Astrocyte of the spinal cord (primary cell): ENCODE results near the gene NOL4L.

Source experiments
- DNase-seq: peaks from one replicate; pipeline ENCODE4 v3.0.0; 2011; ENCODE audit warnings: low read depth, low spot score
- H3K4me3 ChIP-seq: 2 replicates; pipeline ENCODE4 v1.5.1; 2011; ENCODE audit warnings: low read depth, mild to moderate bottlenecking, low read length, moderate library complexity
- in situ Hi-C: cut with HindIII; loops from 2 replicates; pipeline ENCODE4 v1.10.0; 2017; ENCODE audit warnings: low sequenced_read_pairs
- TF ChIP-seq, protein P1 (sequence below): IDR thresholded peaks from 2 replicates; pipeline ENCODE4 v1.5.1; 2012; ENCODE audit warnings: low read depth, mild to moderate bottlenecking, low read length, inconsistent platforms

The NOL4L gene

DNA sequence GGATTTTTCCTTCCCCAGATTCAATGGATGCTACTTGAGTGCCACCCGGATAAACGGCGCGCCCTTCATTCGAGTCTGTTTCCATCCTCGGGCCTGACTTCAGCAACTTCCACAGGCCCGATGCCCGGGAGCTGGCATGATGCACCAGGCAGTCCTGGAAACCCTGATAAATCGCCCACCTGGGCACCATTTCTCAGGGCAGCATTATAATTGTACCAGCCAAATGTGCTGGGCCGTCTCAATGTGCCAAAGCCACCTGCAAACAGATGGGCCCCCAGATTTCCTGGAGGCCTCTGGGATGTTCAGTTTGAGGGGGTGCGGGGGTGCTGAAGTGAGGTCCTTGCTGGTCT, 65.8 kb downstream of the NOL4L start:
- TF ChIP-seq, protein P1, sequence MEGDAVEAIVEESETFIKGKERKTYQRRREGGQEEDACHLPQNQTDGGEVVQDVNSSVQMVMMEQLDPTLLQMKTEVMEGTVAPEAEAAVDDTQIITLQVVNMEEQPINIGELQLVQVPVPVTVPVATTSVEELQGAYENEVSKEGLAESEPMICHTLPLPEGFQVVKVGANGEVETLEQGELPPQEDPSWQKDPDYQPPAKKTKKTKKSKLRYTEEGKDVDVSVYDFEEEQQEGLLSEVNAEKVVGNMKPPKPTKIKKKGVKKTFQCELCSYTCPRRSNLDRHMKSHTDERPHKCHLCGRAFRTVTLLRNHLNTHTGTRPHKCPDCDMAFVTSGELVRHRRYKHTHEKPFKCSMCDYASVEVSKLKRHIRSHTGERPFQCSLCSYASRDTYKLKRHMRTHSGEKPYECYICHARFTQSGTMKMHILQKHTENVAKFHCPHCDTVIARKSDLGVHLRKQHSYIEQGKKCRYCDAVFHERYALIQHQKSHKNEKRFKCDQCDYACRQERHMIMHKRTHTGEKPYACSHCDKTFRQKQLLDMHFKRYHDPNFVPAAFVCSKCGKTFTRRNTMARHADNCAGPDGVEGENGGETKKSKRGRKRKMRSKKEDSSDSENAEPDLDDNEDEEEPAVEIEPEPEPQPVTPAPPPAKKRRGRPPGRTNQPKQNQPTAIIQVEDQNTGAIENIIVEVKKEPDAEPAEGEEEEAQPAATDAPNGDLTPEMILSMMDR = no peak
- DNase-seq = no peak
- H3K4me3 ChIP-seq = no peak overlapping the region
- in situ Hi-C loops = no loop called here

DNA sequence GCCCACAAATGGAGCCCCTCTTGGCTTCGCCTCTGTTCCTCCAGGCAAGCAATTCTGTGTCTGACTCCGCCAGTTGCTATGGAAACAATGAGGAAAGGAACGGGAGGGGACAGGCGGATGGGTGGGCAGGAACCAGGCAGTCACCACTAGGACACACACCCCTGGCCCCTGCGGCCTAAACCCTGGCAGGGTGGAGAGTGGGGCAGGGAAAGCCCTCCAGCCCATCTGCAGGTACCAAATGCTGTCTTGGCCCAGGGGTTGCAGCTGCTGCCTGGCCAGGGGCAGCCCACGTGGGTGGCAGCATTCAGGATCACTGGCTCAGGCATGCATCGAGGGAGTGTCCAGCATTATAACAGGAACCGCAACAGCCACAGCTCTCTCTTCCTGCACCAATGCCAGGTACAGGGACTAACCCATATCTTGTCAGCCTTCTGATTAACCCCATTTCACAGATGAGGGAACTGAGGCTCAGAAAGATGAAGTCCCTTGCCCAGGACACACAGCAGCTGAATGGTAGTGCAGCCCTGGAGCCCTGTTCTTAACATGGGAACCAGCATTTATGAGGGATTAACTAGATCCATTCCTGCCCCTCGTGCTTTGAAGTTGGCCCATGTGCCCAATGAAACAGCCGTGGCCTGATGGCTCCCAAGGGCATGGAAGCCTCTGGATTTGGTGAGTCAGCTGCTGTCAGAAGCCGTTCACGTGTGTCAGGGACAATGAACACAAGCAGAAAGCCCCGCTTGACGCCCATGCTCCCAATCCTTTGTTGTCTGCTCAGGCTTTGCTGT, 66.3 kb downstream of the NOL4L start:
- H3K4me3 ChIP-seq = no peak overlapping the region
- TF ChIP-seq, protein P1 = no peak
- in situ Hi-C loops = no loop called here
- DNase-seq = no peak

DNA sequence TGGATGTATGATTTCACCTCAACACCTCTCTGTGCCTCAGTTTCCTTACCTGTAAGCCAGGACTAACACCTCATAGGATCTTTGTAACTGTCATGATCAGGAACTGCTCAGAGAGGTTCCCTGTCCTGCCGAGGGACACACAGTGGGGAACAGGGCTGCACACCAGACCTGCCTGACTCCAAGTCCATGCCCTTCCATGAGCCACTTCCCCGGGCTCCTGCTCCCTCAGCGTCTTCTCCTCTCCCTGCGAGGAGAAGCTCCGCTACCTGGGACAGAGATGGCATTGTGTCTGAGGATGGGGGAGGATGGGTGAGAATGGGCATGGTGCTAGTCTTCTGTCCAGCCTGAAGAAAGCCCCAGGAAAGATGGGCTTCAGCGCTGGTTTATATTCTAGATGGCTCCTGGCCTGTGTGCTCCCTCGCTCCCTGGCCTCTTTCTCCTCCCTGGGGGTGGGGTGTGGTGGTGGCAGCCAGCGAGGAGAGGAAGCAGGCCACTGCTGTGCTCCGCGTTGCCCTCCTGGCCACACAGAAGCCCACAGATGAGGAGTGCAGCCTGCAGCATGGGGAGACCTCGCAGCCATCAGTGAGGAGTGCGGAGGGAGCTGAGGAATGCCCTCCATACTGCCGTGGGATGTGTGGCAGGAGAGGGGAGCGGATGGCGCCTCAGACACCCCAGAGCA, 67.1 kb downstream of the NOL4L start:
- H3K4me3 ChIP-seq = no peak overlapping the region
- in situ Hi-C loops = no loop called here
- TF ChIP-seq, protein P1 = no peak

DNA sequence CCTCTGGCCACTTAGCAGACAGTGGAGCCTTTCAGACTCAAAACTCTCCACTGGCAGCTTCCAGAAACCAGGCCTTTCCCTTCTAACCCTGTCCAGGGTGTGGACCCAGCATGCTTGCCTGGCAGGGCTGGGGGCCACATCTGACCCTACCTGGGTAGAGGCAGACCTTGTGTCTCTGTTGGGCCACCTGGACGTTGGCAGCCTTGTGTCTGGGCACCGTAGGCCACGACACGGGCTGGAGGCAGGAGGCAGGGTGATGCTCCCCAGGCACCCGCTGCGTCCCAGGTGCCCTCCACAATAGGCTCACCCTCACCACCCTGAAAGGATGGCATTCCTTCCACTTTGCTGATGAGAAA, 67.6 kb downstream of the NOL4L start:
- no peak for DNase-seq
- in situ Hi-C loops = no loop called here
- no peak overlapping the region for H3K4me3 ChIP-seq
- TF ChIP-seq, protein P1 = no peak

More for the DNA sequence above, 67.1 kb downstream of the NOL4L start:
- DNase-seq = no peak

DNA sequence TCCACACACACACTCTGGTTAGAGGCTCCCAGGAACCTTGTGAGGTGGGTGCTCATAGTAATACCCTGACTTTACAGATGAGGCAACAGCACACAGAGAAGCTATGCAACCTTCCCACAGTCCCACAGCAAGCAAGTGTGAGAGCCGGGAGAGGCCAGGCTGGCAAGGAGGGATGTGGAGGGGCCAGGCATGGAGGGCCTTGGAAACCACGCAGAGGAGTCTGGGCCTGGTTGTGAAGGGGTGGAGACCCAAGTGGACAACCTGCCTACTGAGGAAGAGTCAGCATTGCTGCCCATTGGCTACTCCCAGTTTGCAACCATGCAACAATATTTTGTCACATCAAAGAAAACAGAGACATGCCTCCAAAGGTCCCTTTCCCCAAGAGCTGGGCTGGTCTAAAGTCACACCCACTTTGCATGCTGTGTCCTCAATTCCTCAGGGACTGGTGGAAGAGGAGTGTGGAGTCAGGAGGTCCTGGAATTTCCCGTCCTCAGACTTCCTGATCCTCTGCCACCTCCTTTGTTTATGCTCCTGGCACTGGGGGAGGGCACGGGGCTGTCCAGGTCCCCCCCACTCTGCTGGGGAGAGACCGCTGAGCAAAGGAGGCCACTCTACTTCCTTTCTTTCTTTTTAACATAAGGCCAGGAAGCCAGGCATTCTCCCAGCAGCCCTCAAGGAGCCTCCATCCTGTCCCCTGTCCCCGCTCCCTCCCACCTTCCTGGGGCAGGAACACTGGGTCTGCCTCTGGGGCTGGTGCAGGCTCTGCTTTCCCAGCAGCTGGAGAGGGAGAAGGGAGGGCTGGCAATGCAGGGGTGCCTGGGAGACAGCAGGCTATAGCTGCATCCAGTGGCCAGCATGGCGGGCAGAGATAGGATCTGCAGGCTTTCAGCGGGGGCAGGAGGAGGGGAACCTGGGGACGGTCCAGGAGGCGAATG, 68.3 kb downstream of the NOL4L start:
- DNase-seq = no peak
- TF ChIP-seq, protein P1 = no peak
- no peak overlapping the region for H3K4me3 ChIP-seq
- in situ Hi-C loops = no loop called here

DNA sequence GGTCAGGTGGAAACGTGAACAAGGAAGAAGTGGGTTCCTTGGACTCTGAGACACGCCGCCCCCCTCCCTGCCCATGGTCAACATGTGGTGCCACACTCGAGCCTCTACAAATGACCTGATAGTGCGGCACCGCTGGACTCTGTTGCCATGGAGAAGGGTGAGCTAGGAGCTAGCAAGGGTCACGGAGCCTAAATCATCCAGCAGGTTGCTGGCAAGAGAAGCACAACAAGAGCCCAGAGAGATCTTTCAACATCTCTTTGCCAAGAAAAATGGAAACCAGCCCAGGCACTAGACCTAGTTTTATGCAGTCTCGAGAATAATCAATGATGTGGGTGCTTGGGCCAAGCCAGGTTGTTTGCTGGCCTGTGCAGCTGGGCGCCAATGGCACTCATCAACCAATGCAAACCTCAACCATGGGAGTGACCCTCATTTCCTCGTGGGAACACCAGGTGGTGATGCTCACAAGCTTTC, 69.5 kb downstream of the NOL4L start:
- TF ChIP-seq, protein P1 = no peak
- in situ Hi-C loops = no loop called here
- H3K4me3 ChIP-seq = no peak overlapping the region
- no peak for DNase-seq
